Measurements from ENCODE around the gene KLHL6. TPM values are rescaled to one million over a fixed set of nuclear protein-coding genes. Genes with fewer than 3 reads are reported as not detected.

Gene KLHL6
- total RNA-seq, 1 experiment from 2014 or later: 0.11 TPM

- TF ChIP-seq ARID4B (CRISPR knock-in tag; IDR thresholded peaks at IDR 0.05; ENCODE audit: borderline replicate concordance): no peak
- TF ChIP-seq ZNF263 (CRISPR knock-in tag; IDR thresholded peaks at IDR 0.05; ENCODE audit: low read depth): no peak
- no peak for TF ChIP-seq TEAD4 (CRISPR knock-in tag; IDR thresholded peaks at IDR 0.05)
- TF ChIP-seq ETV6 (CRISPR knock-in tag; IDR thresholded peaks at IDR 0.05): no peak
- no peak for TF ChIP-seq PREB (CRISPR knock-in tag; IDR thresholded peaks at IDR 0.05; ENCODE audit: borderline replicate concordance)
- no peak for TF ChIP-seq EMX1 (CRISPR knock-in tag; IDR thresholded peaks at IDR 0.05)
- no peak for TF ChIP-seq MAX (CRISPR knock-in tag; IDR thresholded peaks at IDR 0.05)
Observed at GRCh38 chr3:183527428-183528379, 27.8 kb downstream of the KLHL6 start (continued).

GRCh38 chr3:183526838-183527427, 28.6 kb downstream of the KLHL6 start:
- CTCF ChIA-PET: interaction anchor here (0.7 kb wide), 1 partner anchor 453 kb away, joined by 3 read pairs; no protein-coding TSS in a partner anchor
- no peak for DNase-seq (ENCODE audit: low spot score)
- peaks cover 10% of the 10 kb centered on the region for H3K9me3 Mint-ChIP-seq
- H3K27ac Mint-ChIP-seq: no peak overlapping the region
- H3K27me3 Mint-ChIP-seq (ENCODE audit: low read depth): peaks cover 77% of the 10 kb centered on the region
- H3K4me3 Mint-ChIP-seq: no peak overlapping the region
- ATAC-seq: no peak
- no peaks in the 10 kb centered on the region for H3K36me3 Mint-ChIP-seq
- TF ChIP-seq NFE2L1 (CRISPR knock-in tag; IDR thresholded peaks at IDR 0.05) (no peak), CREM (CRISPR knock-in tag; IDR thresholded peaks at IDR 0.05) (no peak), RORB (CRISPR knock-in tag; IDR thresholded peaks at IDR 0.05) (no peak), KAT7 (CRISPR knock-in tag; IDR thresholded peaks at IDR 0.05; ENCODE audit: borderline replicate concordance) (no peak), NFATC4 (CRISPR knock-in tag; IDR thresholded peaks at IDR 0.05) (no peak), CTCF (IDR thresholded peaks at IDR 0.05) (no peak), PRRX2 (CRISPR knock-in tag; IDR thresholded peaks at IDR 0.05) (no peak), ZNF263 (CRISPR knock-in tag; IDR thresholded peaks at IDR 0.05; ENCODE audit: low read depth) (no peak), MAX (CRISPR knock-in tag; IDR thresholded peaks at IDR 0.05) (no peak), ETV6 (CRISPR knock-in tag; IDR thresholded peaks at IDR 0.05) (no peak), MLX (CRISPR knock-in tag; IDR thresholded peaks at IDR 0.05) (no peak), ATF1 (CRISPR knock-in tag; IDR thresholded peaks at IDR 0.05) (no peak), CREB1 (CRISPR knock-in tag; IDR thresholded peaks at IDR 0.05) (no peak), ATF2 (CRISPR knock-in tag; IDR thresholded peaks at IDR 0.05; ENCODE audit: borderline replicate concordance, low read depth) (no peak), ZNF423 (CRISPR knock-in tag; IDR thresholded peaks at IDR 0.05) (no peak), RELA (CRISPR knock-in tag; IDR thresholded peaks at IDR 0.05; ENCODE audit: borderline replicate concordance) (no peak), FOXP1 (CRISPR knock-in tag; IDR thresholded peaks at IDR 0.05; ENCODE audit: borderline replicate concordance) (no peak), ESRRA (CRISPR knock-in tag; IDR thresholded peaks at IDR 0.05; ENCODE audit: borderline replicate concordance) (no peak), ZNF138 (CRISPR knock-in tag; conservative IDR thresholded peaks at IDR 0.05) (no peak)
- POLR2A ChIA-PET: no interaction called here
- H3K4me1 Mint-ChIP-seq: peaks cover 13% of the 10 kb centered on the region
